ENCODE data around the gene RXFP3.

The RXFP3 gene

DNA sequence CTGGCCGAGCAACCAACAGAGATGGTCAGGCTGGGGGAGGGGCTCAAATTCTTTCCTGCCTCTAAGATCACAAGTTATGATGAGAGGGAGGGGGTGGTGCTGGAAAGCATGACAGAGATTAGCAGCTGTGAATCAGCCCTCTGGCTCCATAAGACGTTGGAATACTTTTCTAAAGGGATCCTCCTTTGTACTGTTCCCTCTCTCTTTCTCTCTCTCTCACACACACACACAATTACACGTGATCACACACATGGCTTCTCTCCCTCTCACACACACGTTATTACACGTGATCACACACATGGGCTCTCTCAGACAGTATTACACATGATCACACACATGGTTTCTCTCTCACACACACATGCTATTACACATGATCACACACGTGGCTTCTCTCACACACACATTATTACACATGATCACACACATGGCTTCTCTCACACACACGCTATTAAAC lies 48.5 kb downstream of the RXFP3 start, which contains the start of gene SLC45A2:
SLC45A2 (minus strand) TSS at position 23 of the 454 bp plus-strand sequence. CDS start 110 bp downstream, outside the sequence.
- DNase-seq: no peak

DNA sequence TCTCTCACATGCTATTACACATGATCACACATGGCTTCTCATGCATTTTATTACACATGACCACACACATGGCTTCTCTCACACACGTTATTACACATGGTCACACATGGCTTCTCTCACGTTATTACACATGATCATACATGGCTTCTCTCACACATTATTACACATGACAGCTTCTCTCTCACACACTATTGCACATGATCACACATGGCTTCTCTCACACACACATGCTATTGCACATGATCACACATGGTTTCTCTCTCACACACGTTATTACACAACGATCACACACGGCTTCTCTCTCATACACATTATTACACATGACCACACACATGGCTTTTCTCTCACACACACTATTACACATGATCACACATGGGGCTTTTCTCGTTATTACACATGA lies 49.3 kb downstream of the RXFP3 start:
- no peak for DNase-seq

All from NCI-H2171 (cell line).